ENCODE results near the gene SDCBP2. TPM values are rescaled to one million over a fixed set of nuclear protein-coding genes. Genes with fewer than 3 reads are reported as not detected.
A peak's percentile ranks its signal among the peaks of the same experiment; 100 is the strongest.

SDCBP2 gene
- total RNA-seq, 4 donors from 2014 or later: 1.3 to 2.9 (median 2.1) TPM

DNA sequence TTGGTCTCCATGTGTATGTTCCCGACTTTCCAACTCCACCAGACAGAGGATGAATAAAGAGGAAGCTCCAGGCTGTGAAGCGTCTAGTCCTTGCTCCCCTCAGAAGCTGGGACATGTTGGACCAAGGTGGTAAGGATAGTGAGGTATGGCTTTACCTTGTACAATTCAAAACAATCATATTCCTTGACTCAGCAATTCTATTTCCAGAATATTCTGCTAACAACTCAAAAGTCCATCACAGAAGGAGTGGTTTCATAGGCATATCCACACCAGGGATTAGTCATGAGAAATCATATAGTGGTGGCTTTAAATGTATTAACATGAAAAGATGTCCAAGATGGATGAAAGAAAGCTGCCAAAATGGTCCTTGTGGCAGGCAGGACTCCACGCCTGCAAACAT lies 44.1 kb upstream of the SDCBP2 start:
- ATAC-seq (no peak), DNase-seq (no peak)
- H3K4me1 ChIP-seq: peaks cover 53 to 61% of the 10 kb centered on the region in 2 donors
- TF ChIP-seq, protein P1, sequence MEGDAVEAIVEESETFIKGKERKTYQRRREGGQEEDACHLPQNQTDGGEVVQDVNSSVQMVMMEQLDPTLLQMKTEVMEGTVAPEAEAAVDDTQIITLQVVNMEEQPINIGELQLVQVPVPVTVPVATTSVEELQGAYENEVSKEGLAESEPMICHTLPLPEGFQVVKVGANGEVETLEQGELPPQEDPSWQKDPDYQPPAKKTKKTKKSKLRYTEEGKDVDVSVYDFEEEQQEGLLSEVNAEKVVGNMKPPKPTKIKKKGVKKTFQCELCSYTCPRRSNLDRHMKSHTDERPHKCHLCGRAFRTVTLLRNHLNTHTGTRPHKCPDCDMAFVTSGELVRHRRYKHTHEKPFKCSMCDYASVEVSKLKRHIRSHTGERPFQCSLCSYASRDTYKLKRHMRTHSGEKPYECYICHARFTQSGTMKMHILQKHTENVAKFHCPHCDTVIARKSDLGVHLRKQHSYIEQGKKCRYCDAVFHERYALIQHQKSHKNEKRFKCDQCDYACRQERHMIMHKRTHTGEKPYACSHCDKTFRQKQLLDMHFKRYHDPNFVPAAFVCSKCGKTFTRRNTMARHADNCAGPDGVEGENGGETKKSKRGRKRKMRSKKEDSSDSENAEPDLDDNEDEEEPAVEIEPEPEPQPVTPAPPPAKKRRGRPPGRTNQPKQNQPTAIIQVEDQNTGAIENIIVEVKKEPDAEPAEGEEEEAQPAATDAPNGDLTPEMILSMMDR (IDR thresholded peaks at IDR 0.05 in 4 of 5, conservative IDR thresholded peaks at IDR 0.05 in 1 of 5): no peak
- TF ChIP-seq POLR2A (IDR thresholded peaks at IDR 0.05): no peak
- no peak overlapping the region for H3K4me3 ChIP-seq
- no peaks in the 10 kb centered on the region for H3K9me3 ChIP-seq
- intact Hi-C loops (cut with DNase I; ENCODE audit: low total_unique reads) (no loop called here), in situ Hi-C loops (cut with MboI; ENCODE audit: low sequenced_read_pairs in 4 of 4) (no loop called here)
- H3K27me3 ChIP-seq: no peaks in the 10 kb centered on the region
- H3K27ac ChIP-seq: peak overlapping the region in 3 of 4 donors; percentile 52 to 62 (median 61)
- peaks cover 0 to 5% of the 10 kb centered on the region in 2 donors for H3K36me3 ChIP-seq

DNA sequence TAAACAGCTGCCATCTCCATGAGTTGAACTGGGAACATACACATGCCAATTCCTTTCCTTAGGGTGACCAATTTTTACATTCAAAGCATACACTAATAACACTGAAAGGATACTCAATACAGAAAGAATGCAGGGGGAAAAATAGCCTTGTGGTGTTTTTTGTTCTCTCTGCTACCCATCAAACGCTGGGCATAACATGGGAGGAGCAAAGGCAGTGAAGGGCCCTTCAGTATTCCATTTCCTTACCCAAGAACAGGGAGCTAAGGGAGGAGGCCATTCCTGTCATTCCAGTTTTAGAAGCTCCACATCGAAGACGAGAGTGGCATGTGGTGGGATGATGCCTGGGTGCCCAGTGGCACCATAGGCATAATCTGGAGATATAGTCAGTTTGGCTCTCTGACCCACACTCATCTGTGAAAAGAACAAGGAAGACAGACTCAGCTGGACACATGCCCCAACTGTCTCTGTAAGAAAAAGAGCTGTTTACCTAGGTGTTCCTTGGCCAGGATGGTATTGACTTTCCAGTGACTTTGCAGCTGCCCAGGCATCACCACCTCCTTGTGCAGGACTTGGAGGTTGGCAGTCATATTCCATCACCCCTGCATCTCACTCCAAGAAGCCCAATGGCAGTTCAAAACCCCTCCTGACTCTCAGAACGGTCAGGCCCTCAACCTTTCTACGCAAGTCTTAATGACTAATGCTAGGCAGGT lies 43.0 kb upstream of the SDCBP2 start:
- DNase-seq: no peak
- ATAC-seq: no peak
- TF ChIP-seq, protein P1 (IDR thresholded peaks at IDR 0.05 in 4 of 5, conservative IDR thresholded peaks at IDR 0.05 in 1 of 5): no peak
- no peak for TF ChIP-seq POLR2A (IDR thresholded peaks at IDR 0.05)
- Histone ChIP-seq H3K4me1 (peaks cover 42 to 54% of the 10 kb centered on the region in 2 donors), H3K36me3 (peaks cover 0 to 10% of the 10 kb centered on the region in 2 donors), H3K27me3 (no peaks in the 10 kb centered on the region), H3K27ac (peak overlapping the region in 3 of 4 donors; percentile 37 to 65 (median 61)), H3K9me3 (no peaks in the 10 kb centered on the region), H3K4me3 (no peak overlapping the region)
- intact Hi-C loops (cut with DNase I; ENCODE audit: low total_unique reads): no loop called here
- in situ Hi-C loops (cut with MboI; ENCODE audit: low sequenced_read_pairs in 4 of 4): no loop called here

GRCh38 chr20:1371202-1371782 lies 42.4 kb upstream of the SDCBP2 start:
- ATAC-seq: peak in 1 of 2 donors; percentile 31
- Histone ChIP-seq H3K27me3 (no peaks in the 10 kb centered on the region), H3K36me3 (peaks cover 0 to 10% of the 10 kb centered on the region in 2 donors), H3K4me3 (no peak overlapping the region), H3K4me1 (peaks cover 35 to 48% of the 10 kb centered on the region in 2 donors), H3K27ac (peak overlapping the region; percentile 37 to 65 (median 55)), H3K9me3 (no peaks in the 10 kb centered on the region)
- intact Hi-C loops (cut with DNase I; ENCODE audit: low total_unique reads): no loop called here
- no peak for DNase-seq
- in situ Hi-C loops (cut with MboI; ENCODE audit: low sequenced_read_pairs in 4 of 4): no loop called here
- TF ChIP-seq POLR2A (IDR thresholded peaks at IDR 0.05): no peak
- TF ChIP-seq, protein P1 (IDR thresholded peaks at IDR 0.05 in 4 of 5, conservative IDR thresholded peaks at IDR 0.05 in 1 of 5): no peak

DNA sequence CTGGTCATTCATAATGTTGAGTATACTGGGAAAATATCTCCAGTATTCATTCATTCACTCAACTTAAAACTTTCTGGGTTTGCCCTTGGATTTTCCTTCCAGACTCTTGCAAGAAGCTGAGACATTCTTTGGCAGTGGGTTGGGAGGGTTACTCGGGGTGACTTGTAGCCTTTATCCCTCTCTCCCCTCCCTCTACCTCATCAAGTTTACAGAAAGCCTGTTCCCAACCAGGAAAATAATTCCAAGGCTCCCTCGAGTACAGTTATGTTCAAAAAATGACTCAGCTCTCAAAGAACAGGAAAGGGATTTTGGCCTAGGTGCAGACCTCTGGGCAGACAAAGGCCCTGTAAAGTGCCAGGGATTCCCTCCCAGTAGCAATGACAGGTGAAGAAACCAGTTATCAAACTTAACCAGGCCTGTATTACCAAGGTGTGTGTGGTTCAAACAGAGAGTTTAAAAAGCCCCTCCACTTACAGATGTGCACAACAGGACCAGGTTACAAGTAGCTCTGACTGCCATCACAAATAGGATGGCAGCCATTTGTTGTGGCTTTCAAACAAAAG lies 41.7 kb upstream of the SDCBP2 start:
- H3K27ac ChIP-seq: peak overlapping the region; percentile 37 to 65 (median 55)
- ATAC-seq (peak; percentile 39 to 73), DNase-seq (peak in 1 of 2 donors; percentile 54)
- in situ Hi-C loops (cut with MboI; ENCODE audit: low sequenced_read_pairs in 4 of 4) (no loop called here), intact Hi-C loops (cut with DNase I; ENCODE audit: low total_unique reads) (no loop called here)
- H3K9me3 ChIP-seq: no peaks in the 10 kb centered on the region
- H3K4me1 ChIP-seq: peaks cover 29 to 42% of the 10 kb centered on the region in 2 donors
- TF ChIP-seq, protein P1 (IDR thresholded peaks at IDR 0.05 in 4 of 5, conservative IDR thresholded peaks at IDR 0.05 in 1 of 5): no peak
- no peak for TF ChIP-seq POLR2A (IDR thresholded peaks at IDR 0.05)
- no peak overlapping the region for H3K4me3 ChIP-seq
- no peaks in the 10 kb centered on the region for H3K27me3 ChIP-seq
- peaks cover 0 to 10% of the 10 kb centered on the region in 2 donors for H3K36me3 ChIP-seq
